HEK293T (cell line): Measurements from ENCODE around the gene FAM217B.

Experiments
- ARNT ChIP-seq: fragments of 450-650 bp; IDR thresholded peaks from 2 replicates; pipeline ENCODE4 v1.6.1; 2017; ENCODE audit warnings: mild to moderate bottlenecking
- BHLHE40 ChIP-seq: fragments of 450-650 bp; IDR thresholded peaks from 2 replicates; pipeline ENCODE4 v1.6.1; 2016; ENCODE audit warnings: mild to moderate bottlenecking, moderate library complexity, borderline replicate concordance
- CTBP1 ChIP-seq: fragments of 450-650 bp; IDR thresholded peaks from 2 replicates; pipeline ENCODE4 v1.6.1; 2016; ENCODE audit warnings: borderline replicate concordance
- FOXA1 ChIP-seq: fragments of 450-650 bp; IDR thresholded peaks from 2 replicates; pipeline ENCODE4 v1.6.1; 2016; ENCODE audit warnings: mild to moderate bottlenecking
- FOXK2 ChIP-seq: fragments of 450-650 bp; IDR thresholded peaks from 2 replicates; pipeline ENCODE4 v1.6.1; 2016; ENCODE audit warnings: mild to moderate bottlenecking
- FOXM1 ChIP-seq: fragments of 450-650 bp; IDR thresholded peaks from 2 replicates; pipeline ENCODE4 v1.6.1; 2017; ENCODE audit warnings: mild to moderate bottlenecking, borderline replicate concordance
- HDGF ChIP-seq: fragments of 450-650 bp; IDR thresholded peaks from 2 replicates; pipeline ENCODE4 v1.6.1; 2017; ENCODE audit warnings: antibody characterized with exemption, borderline replicate concordance
- L3MBTL2 ChIP-seq: fragments of 450-650 bp; conservative IDR thresholded peaks from 2 replicates; pipeline ENCODE4 v1.6.1; 2016; ENCODE audit warnings: mild to moderate bottlenecking
- LEF1 ChIP-seq: fragments of 450-650 bp; IDR thresholded peaks from 2 replicates; pipeline ENCODE4 v1.6.1; 2017; ENCODE audit warnings: mild to moderate bottlenecking, borderline replicate concordance
- NFRKB ChIP-seq: fragments of 450-650 bp; IDR thresholded peaks from 2 replicates; pipeline ENCODE4 v1.6.1; 2016; ENCODE audit warnings: mild to moderate bottlenecking, moderate library complexity
- SP1 ChIP-seq: fragments of 450-650 bp; IDR thresholded peaks from 2 replicates; pipeline ENCODE4 v1.6.1; 2017
- SUZ12 ChIP-seq: fragments of 450-650 bp; IDR thresholded peaks from 2 replicates; pipeline ENCODE4 v1.6.1; 2016; ENCODE audit warnings: mild to moderate bottlenecking
- ZNF384 ChIP-seq: fragments of 450-650 bp; IDR thresholded peaks from 2 replicates; pipeline ENCODE4 v1.6.1; 2016
- TF ChIP-seq, protein P1 (sequence below): fragments of 450-650 bp; IDR thresholded peaks from 2 replicates; pipeline ENCODE4 v1.6.1; 2016

DNA sequence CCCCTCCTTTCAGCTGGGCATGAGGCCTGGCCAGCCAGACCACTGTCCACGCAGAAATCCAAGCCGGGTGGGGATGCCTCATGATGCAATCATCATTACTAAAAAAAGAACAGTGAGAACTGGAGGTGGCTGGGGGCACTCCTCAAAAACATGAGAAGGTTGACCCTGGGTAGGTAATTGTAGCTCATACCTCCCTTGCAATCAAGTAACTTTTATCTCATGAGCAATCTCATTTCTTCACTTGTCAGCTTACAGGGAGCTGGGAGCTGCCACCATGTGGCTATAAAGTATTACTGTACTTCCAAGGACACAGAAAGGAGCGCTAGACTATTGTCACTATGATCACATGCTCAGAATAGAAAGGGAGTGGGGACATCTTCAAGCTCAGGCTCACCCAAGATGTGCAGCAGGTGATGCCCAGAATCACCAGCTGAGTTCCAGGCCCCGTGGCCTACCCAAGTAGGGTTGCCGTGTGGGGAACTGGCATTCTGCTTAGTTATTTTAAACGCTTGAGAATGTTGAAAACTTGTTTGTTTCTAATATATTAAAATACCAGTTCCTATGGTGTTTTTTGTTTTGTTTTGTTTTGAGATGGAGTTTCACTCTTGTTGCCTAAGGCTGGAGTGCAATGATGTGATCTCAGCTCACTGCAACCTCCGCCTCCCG is 15.1 kb downstream of the FAM217B start:
- TF ChIP-seq FOXK2 (no peak), BHLHE40 (no peak), FOXM1 (no peak), ZNF384 (no peak), CTBP1 (no peak), NFRKB (no peak), HDGF (no peak), FOXA1 (no peak), SUZ12 (no peak), ARNT (no peak), LEF1 (no peak), L3MBTL2 (no peak), SP1 (no peak)
- TF ChIP-seq, protein P1, sequence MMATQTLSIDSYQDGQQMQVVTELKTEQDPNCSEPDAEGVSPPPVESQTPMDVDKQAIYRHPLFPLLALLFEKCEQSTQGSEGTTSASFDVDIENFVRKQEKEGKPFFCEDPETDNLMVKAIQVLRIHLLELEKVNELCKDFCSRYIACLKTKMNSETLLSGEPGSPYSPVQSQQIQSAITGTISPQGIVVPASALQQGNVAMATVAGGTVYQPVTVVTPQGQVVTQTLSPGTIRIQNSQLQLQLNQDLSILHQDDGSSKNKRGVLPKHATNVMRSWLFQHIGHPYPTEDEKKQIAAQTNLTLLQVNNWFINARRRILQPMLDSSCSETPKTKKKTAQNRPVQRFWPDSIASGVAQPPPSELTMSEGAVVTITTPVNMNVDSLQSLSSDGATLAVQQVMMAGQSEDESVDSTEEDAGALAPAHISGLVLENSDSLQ = no peak
